GM18499 (cell line): ENCODE data around the gene SLC6A7.

Experiments
- ATAC-seq: cut with Tn5 transposase; IDR thresholded peaks from one replicate; pipeline ENCODE4 v1.9.1; 2021; ENCODE audit warnings: moderate number of reproducible peaks; ENCODE audit not compliant: insufficient read depth, unreplicated experiment

SLC6A7 gene

DNA sequence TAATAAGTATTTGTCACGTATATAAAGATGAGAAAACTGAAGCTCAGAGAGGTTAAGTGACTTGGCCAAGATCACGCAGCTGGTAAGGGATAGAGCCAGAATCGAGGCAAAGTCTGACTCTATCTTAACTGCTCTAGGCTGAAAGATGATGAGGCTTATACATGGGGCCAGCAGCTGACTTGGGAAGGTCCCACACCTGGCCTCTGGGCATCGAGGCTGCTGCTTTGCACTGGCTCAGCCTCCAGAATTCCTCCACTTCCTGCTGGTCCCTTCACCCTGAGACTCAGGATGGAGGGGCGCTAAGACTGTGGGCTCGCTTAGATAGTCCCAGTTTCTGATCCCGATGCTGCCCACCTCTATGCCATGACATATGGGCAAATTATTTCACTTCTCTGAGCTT lies 64.5 kb downstream of the SLC6A7 start:
- no peak for ATAC-seq

DNA sequence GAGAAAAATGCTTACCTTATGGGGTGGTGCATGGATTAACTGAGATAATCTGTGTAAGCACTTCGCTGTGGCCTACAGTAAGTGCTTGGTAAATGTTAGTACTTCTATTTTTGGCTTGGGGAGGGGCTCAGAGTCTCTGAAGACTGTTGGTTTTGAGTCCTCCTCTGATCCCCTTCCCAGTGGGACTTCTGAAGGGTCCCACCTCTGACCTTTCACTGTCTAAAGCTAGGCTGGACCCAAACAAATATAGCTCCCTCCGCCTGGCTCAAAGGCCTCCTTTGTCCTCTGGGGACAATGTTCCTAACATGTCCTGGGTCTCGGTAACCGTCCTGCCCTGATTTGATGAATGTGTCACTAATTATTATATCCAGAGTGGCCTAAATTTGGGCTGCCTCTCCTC lies 64.9 kb downstream of the SLC6A7 start:
- no peak for ATAC-seq

DNA sequence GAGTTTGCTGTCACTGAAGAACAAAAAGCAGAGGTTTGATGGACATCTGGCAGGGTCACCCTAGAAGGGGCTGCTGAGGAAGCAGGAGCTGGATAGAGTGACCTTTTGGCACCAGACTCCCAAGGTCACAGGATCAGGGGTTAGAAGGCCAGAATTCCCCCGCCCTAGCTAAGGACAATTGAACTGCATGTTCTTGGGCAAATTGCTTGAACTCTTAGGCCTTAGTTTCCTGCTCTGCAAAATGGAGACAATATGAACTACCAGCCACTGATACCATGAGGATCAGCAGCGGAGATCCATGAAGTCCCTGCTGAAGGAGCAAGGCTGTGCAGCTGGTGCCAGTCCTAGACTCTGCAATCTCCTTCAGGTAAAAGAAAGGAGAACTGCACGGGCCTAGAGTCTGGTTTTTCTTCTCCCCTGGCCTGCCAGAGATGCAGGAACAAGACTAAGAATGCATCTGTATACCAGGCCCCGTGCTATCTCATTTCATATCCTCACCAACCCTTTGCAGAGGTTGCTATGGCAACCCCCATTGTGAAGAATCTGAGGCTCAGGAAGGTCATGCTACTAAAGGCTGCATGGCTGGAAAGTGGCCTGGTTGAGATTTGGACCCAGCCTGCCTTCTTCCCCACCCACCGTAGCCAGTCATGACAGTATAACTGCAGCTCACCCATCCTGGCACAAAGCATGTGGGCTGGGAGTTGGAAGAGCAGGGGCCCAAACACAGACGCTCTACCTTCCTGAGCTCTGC lies 66.0 kb downstream of the SLC6A7 start:
- ATAC-seq = no peak

DNA sequence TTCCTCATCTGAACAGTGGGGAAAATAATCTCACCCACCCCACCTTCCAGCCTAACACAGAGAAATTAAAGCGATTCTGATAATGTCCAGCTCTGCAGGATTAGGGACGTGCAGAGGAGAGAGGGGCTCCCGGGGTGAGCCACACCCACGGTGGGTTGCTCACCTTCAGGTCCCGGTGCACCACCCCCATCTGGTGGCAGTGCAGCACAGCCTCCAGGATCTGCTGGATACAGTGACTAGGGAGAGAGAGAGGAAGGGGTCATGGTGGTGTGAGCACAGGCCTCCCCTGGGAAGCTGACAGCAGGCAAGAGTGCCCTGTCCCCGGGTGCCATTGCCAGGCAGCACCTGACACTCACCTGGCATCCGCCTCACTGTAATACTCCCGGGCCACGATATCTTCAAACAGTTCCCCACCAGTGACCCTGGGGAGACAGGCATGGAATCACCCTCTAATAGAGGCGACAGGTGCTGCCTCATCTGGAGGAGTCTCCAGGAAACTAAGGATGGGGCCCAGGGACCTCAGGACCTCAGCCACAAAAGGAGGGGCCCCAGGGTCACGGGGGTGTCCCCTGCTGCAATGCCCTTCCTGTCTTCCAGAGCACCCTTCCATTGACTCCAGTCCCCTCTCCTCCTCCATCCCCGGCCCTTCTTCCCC lies 66.7 kb downstream of the SLC6A7 start:
- no peak for ATAC-seq

DNA sequence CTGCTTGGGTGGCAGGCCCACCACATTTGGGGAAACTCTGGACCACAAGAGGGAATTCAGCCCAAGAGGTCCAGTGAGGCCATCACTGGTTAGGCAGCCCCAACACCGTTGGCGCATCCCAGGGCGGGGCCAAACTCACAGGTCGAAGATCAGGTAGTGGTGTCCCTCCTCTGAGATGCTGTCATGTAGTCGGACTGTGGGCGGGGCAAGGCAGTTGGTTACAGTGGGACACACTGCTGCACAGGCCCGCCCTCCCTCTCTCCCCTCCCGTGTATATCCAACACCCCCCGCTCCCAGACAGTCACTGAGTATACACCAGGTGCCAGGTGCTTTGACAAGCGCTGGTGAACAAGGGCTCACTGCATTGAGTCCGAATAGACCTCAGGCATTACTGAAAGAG lies 67.6 kb downstream of the SLC6A7 start:
- ATAC-seq = no peak

DNA sequence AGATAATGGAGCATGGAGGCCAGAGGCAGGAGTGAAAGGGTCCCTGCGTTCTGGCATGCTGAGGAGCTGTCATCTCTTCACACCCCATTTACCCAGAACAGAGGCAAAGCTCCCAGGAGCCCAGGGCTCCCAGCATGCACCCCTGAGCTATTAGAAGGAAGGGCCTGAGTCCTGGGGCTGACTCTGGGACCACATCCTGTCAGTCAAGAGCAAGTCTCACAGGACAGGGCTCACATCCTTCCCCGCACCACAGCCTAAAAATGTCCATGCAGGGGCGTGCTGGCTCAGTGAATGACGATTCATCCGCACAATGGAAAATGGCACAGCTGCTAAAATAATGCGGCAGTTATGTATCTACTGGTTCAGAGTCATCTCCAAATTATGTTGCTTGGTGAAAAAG lies 68.3 kb downstream of the SLC6A7 start:
- ATAC-seq = no peak
